Fibroblast of skin of abdomen (primary cell): Measurements from ENCODE around the gene ATP5MG.
A peak's percentile ranks its signal among the peaks of the same experiment; 100 is the strongest.

Experiments
- DNase-seq: peaks from one replicate; pipeline ENCODE4 v3.0.0-alpha.2; 2013

Gene ATP5MG

GRCh38 chr11:118442908-118443589 is 41.6 kb downstream of the ATP5MG start:
- DNase-seq = no peak

GRCh38 chr11:118443590-118444218 is 42.3 kb downstream of the ATP5MG start:
- DNase-seq = no peak

- no peak for DNase-seq
Observed at GRCh38 chr11:118447423-118447822, 46.0 kb downstream of the ATP5MG start.

GRCh38 chr11:118448294-118448693 is 46.9 kb downstream of the ATP5MG start:
- peak; percentile 28 for DNase-seq

GRCh38 chr11:118449316-118449918 is 48.0 kb downstream of the ATP5MG start:
- DNase-seq = no peak

GRCh38 chr11:118450451-118450850 is 49.0 kb downstream of the ATP5MG start:
- DNase-seq = no peak
